ENCODE measurements around the gene CD99L2.
"Not testable (repeated sequence)": the region's sequence is repeated elsewhere in the genome, so short reads cannot be mapped to it uniquely, and the experiment has no call there.

The CD99L2 gene

GRCh38 chrX:150880808-150881165, 17.7 kb downstream of the CD99L2 start:
- H3K79me1 ChIP-seq (ENCODE audit: low read depth, low read length), result no peaks in the 10 kb centered on the region
- no peak overlapping the region for H4K91ac ChIP-seq (ENCODE audit: low read depth, low read length, poor library complexity)
- no peak overlapping the region for H2BK12ac ChIP-seq (ENCODE audit: low read length)
- no peak overlapping the region for H3K4me3 ChIP-seq (ENCODE audit: low read length in 2 of 2)
- H4K8ac ChIP-seq (ENCODE audit: low read depth, low read length), result no peak overlapping the region
- DNase-seq (ENCODE audit: low spot score), result no peak
- H2AK5ac ChIP-seq (ENCODE audit: low read depth, low read length), result no peak overlapping the region
- H3K36me3 ChIP-seq (replicated peaks in 1 of 2; ENCODE audit: control insufficient read depth in 2 of 2, insufficient read depth in 2 of 2, low read length in 2 of 2), result no peaks in the 10 kb centered on the region
- no peak overlapping the region for H3K14ac ChIP-seq (ENCODE audit: low read length)
- no peak overlapping the region for H2BK15ac ChIP-seq (ENCODE audit: low read length)
- no CpG with 5 or more reads among the region's 2 CpGs for WGBS, 2 donors (ENCODE audit: extremely low coverage in 2 of 2, insufficient read length in 2 of 2, insufficient replicate concordance in 1 of 2)
- H3K4me1 ChIP-seq (ENCODE audit: control insufficient read depth in 2 of 2, insufficient read depth in 1 of 2, low read depth in 1 of 2, low read length in 2 of 2), result peaks cover 0 to 1% of the 10 kb centered on the region in 2 donors
- no peaks in the 10 kb centered on the region for H3K9me3 ChIP-seq (replicated peaks in 1 of 2; ENCODE audit: control insufficient read depth in 2 of 2, insufficient read depth in 1 of 2, low read depth in 1 of 2, low read length in 2 of 2)
- H3K4me2 ChIP-seq (ENCODE audit: insufficient read depth, low read length, poor library complexity, severe bottlenecking), result no peak overlapping the region
- H3K23ac ChIP-seq (ENCODE audit: low read depth, low read length, poor library complexity), result no peak overlapping the region
- no peak overlapping the region for H3K18ac ChIP-seq (ENCODE audit: low read length)
- H2BK5ac ChIP-seq (ENCODE audit: low read length), result no peak overlapping the region
- H3K4ac ChIP-seq (ENCODE audit: low read length), result no peak overlapping the region
- H3K9ac ChIP-seq (ENCODE audit: low read depth, low read length, poor library complexity), result no peak overlapping the region
- H3K27ac ChIP-seq (replicated peaks; ENCODE audit: low read length), result no peak overlapping the region
- H2AFZ ChIP-seq (ENCODE audit: low read length), result no peak overlapping the region
- no peak overlapping the region for H2BK120ac ChIP-seq (ENCODE audit: low read depth, low read length)
- no peaks in the 10 kb centered on the region for H3K27me3 ChIP-seq (ENCODE audit: control insufficient read depth in 3 of 3, insufficient read depth in 3 of 3, low read depth in 1 of 3, low read length in 3 of 3)

DNA sequence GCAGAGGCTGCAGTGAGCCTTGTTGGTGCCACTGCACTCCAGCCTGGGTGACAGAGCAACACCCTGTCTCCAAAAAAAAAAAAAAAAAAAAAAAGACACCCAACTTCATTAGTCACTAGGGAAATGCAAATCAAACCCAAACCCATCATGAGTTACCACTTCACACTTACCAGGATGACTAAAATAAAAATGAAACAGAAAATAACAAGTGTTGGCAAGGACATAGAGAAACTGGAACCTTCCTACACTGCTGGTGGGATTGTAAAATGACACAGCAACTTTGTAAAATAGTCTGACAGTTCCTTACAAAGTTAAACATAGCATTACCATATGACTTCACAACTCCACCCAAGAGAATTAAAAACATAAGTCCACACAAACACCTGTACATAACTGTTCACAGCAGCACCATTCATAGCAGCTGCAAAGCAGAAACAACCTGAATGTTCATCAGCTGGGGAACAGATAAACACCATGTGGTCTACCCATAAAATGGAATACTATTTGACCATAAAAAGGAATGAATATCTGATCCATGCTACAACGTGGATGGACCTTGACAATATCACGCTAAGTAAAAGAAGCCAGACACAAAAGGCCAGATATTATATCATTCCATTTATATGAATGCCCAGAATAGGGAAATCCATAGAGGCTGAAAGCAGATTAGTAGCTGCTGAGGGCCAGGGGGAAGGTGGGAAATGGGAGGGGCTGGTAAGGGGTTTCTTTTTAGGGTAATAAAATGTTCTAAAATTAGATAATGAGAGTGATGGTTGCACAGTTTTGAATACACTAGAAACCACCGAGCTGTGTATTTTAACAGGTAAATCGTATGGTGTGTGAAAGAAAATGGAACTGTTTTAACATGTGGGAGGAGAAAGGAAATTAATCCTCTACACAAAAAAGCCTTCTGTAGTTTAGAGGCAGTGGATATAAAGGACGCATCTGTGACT, 18.3 kb downstream of the CD99L2 start:
- no peak overlapping the region for H3K23ac ChIP-seq (ENCODE audit: low read depth, low read length, poor library complexity)

GRCh38 chrX:150875621-150876020, 22.8 kb downstream of the CD99L2 start:
- H3K4me1 ChIP-seq (ENCODE audit: control insufficient read depth in 2 of 2, insufficient read depth in 1 of 2, low read depth in 1 of 2, low read length in 2 of 2); DNase-seq (ENCODE audit: low spot score); H2BK5ac ChIP-seq (ENCODE audit: low read length); H4K8ac ChIP-seq (ENCODE audit: low read depth, low read length); H3K23ac ChIP-seq (ENCODE audit: low read depth, low read length, poor library complexity); H2BK12ac ChIP-seq (ENCODE audit: low read length); H3K36me3 ChIP-seq (replicated peaks in 1 of 2; ENCODE audit: control insufficient read depth in 2 of 2, insufficient read depth in 2 of 2, low read length in 2 of 2); H3K4me3 ChIP-seq (ENCODE audit: low read length in 2 of 2); H3K18ac ChIP-seq (ENCODE audit: low read length); H2BK15ac ChIP-seq (ENCODE audit: low read length); H2AK5ac ChIP-seq (ENCODE audit: low read depth, low read length); H4K91ac ChIP-seq (ENCODE audit: low read depth, low read length, poor library complexity); H3K27me3 ChIP-seq (ENCODE audit: control insufficient read depth in 3 of 3, insufficient read depth in 3 of 3, low read depth in 1 of 3, low read length in 3 of 3); H3K4me2 ChIP-seq (ENCODE audit: insufficient read depth, low read length, poor library complexity, severe bottlenecking); H3K27ac ChIP-seq (replicated peaks; ENCODE audit: low read length); H2AFZ ChIP-seq (ENCODE audit: low read length); H3K14ac ChIP-seq (ENCODE audit: low read length); H3K4ac ChIP-seq (ENCODE audit: low read length); H3K79me1 ChIP-seq (ENCODE audit: low read depth, low read length); H3K9ac ChIP-seq (ENCODE audit: low read depth, low read length, poor library complexity); H3K9me3 ChIP-seq (replicated peaks in 1 of 2; ENCODE audit: control insufficient read depth in 2 of 2, insufficient read depth in 1 of 2, low read depth in 1 of 2, low read length in 2 of 2); H2BK120ac ChIP-seq (ENCODE audit: low read depth, low read length): not testable (repeated sequence)
- WGBS, 2 donors (ENCODE audit: extremely low coverage in 2 of 2, insufficient read length in 2 of 2, insufficient replicate concordance in 1 of 2), result no CpG with 5 or more reads among the region's 2 CpGs

More for the DNA sequence above, 18.3 kb downstream of the CD99L2 start:
- DNase-seq (ENCODE audit: low spot score), result no peak
- WGBS, 2 donors (ENCODE audit: extremely low coverage in 2 of 2, insufficient read length in 2 of 2, insufficient replicate concordance in 1 of 2), result no CpG with 5 or more reads among the region's 5 CpGs
- Histone ChIP-seq H4K8ac (ENCODE audit: low read depth, low read length) (no peak overlapping the region), H2BK5ac (ENCODE audit: low read length) (no peak overlapping the region), H3K27ac (replicated peaks; ENCODE audit: low read length) (no peak overlapping the region), H3K79me1 (ENCODE audit: low read depth, low read length) (no peaks in the 10 kb centered on the region), H3K4me2 (ENCODE audit: insufficient read depth, low read length, poor library complexity, severe bottlenecking) (no peak overlapping the region), H3K36me3 (replicated peaks in 1 of 2; ENCODE audit: control insufficient read depth in 2 of 2, insufficient read depth in 2 of 2, low read length in 2 of 2) (no peaks in the 10 kb centered on the region), H4K91ac (ENCODE audit: low read depth, low read length, poor library complexity) (no peak overlapping the region), H3K4ac (ENCODE audit: low read length) (no peak overlapping the region), H3K9me3 (replicated peaks in 1 of 2; ENCODE audit: control insufficient read depth in 2 of 2, insufficient read depth in 1 of 2, low read depth in 1 of 2, low read length in 2 of 2) (no peaks in the 10 kb centered on the region), H2BK12ac (ENCODE audit: low read length) (no peak overlapping the region), H3K27me3 (ENCODE audit: control insufficient read depth in 3 of 3, insufficient read depth in 3 of 3, low read depth in 1 of 3, low read length in 3 of 3) (no peaks in the 10 kb centered on the region), H2BK15ac (ENCODE audit: low read length) (no peak overlapping the region), H3K4me3 (ENCODE audit: low read length in 2 of 2) (no peak overlapping the region), H3K18ac (ENCODE audit: low read length) (no peak overlapping the region), H3K9ac (ENCODE audit: low read depth, low read length, poor library complexity) (no peak overlapping the region), H3K4me1 (ENCODE audit: control insufficient read depth in 2 of 2, insufficient read depth in 1 of 2, low read depth in 1 of 2, low read length in 2 of 2) (peaks cover 0 to 1% of the 10 kb centered on the region in 2 donors), H2AFZ (ENCODE audit: low read length) (no peak overlapping the region), H2AK5ac (ENCODE audit: low read depth, low read length) (no peak overlapping the region), H3K14ac (ENCODE audit: low read length) (no peak overlapping the region), H2BK120ac (ENCODE audit: low read depth, low read length) (no peak overlapping the region)

- H3K4ac ChIP-seq (ENCODE audit: low read length), result no peak overlapping the region
- DNase-seq (ENCODE audit: low spot score), result no peak
- no peak overlapping the region for H2BK5ac ChIP-seq (ENCODE audit: low read length)
- no peak overlapping the region for H4K91ac ChIP-seq (ENCODE audit: low read depth, low read length, poor library complexity)
- H2BK15ac ChIP-seq (ENCODE audit: low read length), result no peak overlapping the region
- H3K36me3 ChIP-seq (replicated peaks in 1 of 2; ENCODE audit: control insufficient read depth in 2 of 2, insufficient read depth in 2 of 2, low read length in 2 of 2), result no peaks in the 10 kb centered on the region
- no peak overlapping the region for H4K8ac ChIP-seq (ENCODE audit: low read depth, low read length)
- peaks cover 1 to 2% of the 10 kb centered on the region in 2 donors for H3K4me1 ChIP-seq (ENCODE audit: control insufficient read depth in 2 of 2, insufficient read depth in 1 of 2, low read depth in 1 of 2, low read length in 2 of 2)
- no peaks in the 10 kb centered on the region for H3K9me3 ChIP-seq (replicated peaks in 1 of 2; ENCODE audit: control insufficient read depth in 2 of 2, insufficient read depth in 1 of 2, low read depth in 1 of 2, low read length in 2 of 2)
- H3K23ac ChIP-seq (ENCODE audit: low read depth, low read length, poor library complexity), result no peak overlapping the region
- no peak overlapping the region for H2BK120ac ChIP-seq (ENCODE audit: low read depth, low read length)
- no peak overlapping the region for H3K14ac ChIP-seq (ENCODE audit: low read length)
- no peak overlapping the region for H3K4me3 ChIP-seq (ENCODE audit: low read length in 2 of 2)
- H3K4me2 ChIP-seq (ENCODE audit: insufficient read depth, low read length, poor library complexity, severe bottlenecking), result no peak overlapping the region
- no peak overlapping the region for H2AFZ ChIP-seq (ENCODE audit: low read length)
- H3K27me3 ChIP-seq (ENCODE audit: control insufficient read depth in 3 of 3, insufficient read depth in 3 of 3, low read depth in 1 of 3, low read length in 3 of 3), result peaks cover 0 to 3% (median 0%) of the 10 kb centered on the region in 3 experiments
- H2BK12ac ChIP-seq (ENCODE audit: low read length), result no peak overlapping the region
- no peak overlapping the region for H3K9ac ChIP-seq (ENCODE audit: low read depth, low read length, poor library complexity)
- H2AK5ac ChIP-seq (ENCODE audit: low read depth, low read length), result no peak overlapping the region
- no CpG with 5 or more reads among the region's 5 CpGs for WGBS, 2 donors (ENCODE audit: extremely low coverage in 2 of 2, insufficient read length in 2 of 2, insufficient replicate concordance in 1 of 2)
- no peaks in the 10 kb centered on the region for H3K79me1 ChIP-seq (ENCODE audit: low read depth, low read length)
- H3K27ac ChIP-seq (replicated peaks; ENCODE audit: low read length), result no peak overlapping the region
- no peak overlapping the region for H3K18ac ChIP-seq (ENCODE audit: low read length)
Observed at GRCh38 chrX:150874448-150874847, 24.0 kb downstream of the CD99L2 start.

Measured in neuronal stem cell (in vitro differentiated cells).